Right renal pelvis (tissue), 4 donors: ENCODE results near the gene ZNF750. TPM values are rescaled to one million over a fixed set of nuclear protein-coding genes. Genes with fewer than 3 reads are reported as not detected.

Experiments
- DNase-seq, 4 donors: peaks; one replicate each; pipeline ENCODE4 v3.0.0-alpha.2; 2013; ENCODE audit warnings: low read depth in 4 of 4, low spot score in 3 of 4, missing footprints in 1 of 4
- polyA plus RNA-seq, 4 donors: library from polyadenylated mRNA; unstranded; fragments of 120-200 nt; gene quantifications; one replicate each; pipeline ENCODE4 v1.2.1, GENCODE V29; 2013; ENCODE audit not compliant: insufficient read length in 4 of 4

The ZNF750 gene
- polyA plus RNA-seq, 4 donors, result 0.97 to 2.6 (median 1.8) TPM

DNA sequence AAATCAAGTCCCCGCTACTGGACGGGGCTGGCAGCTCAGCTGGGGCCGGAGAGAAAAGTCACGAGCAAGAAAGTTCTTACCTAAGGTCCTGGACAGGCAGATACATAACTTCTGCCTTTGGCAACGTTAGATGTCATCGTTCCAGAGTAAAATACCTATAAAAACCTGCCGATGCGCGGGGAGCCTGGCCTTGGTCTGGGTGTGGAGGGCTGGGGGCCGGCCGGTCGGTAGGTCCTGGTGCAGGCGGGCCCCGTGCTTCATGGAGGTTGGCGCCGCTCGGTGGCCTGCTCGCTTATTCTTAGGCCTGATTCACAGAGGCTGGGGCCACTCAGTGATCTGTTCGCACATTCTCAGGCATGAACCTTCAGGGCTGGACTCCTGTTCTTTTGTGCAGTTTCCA, 33.7 kb upstream of the ZNF750 start:
- DNase-seq, result no peak

DNA sequence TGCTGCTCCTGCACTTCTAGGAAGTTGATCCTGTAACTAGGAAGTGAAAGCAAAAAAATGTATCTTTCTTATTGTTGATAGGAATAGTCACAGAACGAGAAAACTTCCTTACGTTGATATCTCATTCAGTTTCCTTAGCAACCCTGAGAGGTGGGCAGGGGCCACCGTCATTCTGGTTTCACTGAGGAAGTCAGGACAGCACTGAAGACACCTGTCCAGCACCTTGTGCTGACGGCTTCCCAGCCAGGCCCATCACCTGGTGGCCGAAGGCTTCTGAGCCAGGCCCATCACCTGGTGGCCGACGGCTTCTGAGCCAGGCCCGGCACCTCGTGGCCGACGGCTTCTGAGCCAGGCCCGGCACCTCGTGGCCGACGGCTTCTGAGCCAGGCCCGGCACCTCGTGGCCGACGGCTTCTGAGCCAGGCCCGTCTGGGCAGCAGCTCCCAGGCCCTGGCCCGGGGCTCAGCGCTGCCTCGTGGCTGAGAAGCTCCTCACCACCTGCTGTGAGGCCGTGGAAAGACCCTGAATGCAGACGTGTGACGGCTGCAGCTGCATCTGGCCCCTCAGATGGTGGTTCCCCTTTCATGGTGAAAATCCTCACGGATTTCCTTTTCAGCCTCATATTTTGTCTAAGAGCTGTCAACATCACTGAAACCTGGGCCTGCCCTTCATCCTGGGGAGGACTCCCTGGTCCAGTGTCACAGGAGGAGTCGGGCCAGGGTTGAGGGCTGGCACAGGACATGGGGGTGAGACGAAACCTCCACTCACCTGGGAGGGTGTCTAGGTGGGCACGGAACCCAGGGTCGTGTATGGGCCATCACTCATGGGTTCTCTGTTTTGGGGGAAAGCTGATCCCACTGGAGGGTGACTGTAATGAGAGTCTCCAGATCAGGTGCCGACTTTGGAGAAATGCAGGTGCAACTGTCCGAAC, 33.0 kb upstream of the ZNF750 start:
- DNase-seq, result no peak

- no peak for DNase-seq
Measured at GRCh38 chr17:82871776-82872561, 32.1 kb upstream of the ZNF750 start.

GRCh38 chr17:82871056-82871775, 31.4 kb upstream of the ZNF750 start:
- no peak for DNase-seq

DNA sequence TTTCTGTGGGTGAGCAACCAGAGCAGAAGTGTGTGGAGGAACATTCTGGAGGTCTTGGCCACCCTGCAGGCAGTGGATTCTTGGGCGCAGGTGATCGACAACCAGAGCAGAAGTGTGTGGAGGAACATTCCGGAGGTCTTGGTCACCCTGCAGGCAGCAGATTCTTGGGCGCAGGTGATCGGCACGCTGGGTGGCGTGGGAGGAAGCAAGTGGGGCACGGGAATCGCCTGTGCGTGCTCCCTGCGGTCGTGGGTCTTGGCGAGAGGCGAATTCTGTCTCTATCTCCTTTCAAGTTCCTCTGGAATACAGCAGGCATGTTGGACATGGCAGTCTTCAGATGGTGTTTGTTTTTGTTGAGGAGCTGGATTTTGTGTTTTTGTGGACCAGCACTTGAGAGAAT, 30.7 kb upstream of the ZNF750 start:
- DNase-seq, result no peak

- no peak for DNase-seq
Measured at GRCh38 chr17:82870091-82870491, 30.3 kb upstream of the ZNF750 start.

- no peak for DNase-seq
Measured at GRCh38 chr17:82869536-82869935, 29.7 kb upstream of the ZNF750 start.

DNA sequence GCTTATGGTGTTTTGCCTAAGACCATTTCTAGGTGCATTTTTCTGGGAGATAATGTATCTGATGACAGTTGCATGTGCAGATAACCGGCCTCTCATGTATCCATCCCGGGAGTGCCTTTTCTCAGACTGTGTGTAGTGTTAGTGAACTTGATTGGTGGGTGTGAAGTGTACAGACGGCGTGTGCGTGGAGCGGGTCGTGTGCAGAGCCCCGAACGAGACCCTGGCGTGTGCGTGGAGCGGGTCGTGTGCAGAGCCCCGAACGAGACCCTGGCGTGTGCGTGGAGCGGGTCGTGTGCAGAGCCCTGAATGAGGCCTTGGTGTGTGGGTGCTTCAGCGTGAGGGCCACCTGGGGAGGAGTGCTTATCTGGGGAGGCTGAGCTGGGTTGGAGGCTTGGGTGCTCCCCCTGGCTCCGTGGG, 28.9 kb upstream of the ZNF750 start:
- no peak for DNase-seq

DNA sequence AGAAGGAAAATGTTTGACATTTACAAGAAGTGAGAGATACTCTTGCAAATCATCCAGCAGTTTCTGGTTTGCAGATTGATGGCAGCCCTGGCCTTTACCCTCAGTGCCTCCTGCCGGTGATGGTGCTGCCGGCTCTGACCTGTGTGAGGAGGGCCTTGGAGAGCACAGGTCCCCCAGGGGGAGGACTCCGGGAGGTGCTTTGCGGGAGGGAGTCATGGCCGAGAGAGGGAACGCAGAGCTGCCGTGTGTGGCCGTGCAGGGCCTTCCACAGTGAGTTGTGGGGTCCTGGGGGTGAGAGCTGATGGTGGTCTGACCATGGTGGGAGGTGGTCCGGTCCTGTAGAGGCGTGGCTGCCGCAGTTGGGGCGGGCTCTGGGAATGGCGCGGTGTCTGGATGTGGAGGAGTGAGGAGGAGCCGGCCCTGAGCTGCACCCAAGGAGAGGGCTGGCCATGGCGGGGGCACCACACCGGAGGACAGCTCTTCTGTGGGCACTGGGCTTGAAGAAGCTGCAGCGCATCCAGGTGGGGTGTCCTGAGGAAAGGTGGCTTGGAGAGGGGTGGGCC, 28.0 kb upstream of the ZNF750 start:
- no peak for DNase-seq

GRCh38 chr17:82866590-82867191, 26.9 kb upstream of the ZNF750 start:
- no peak for DNase-seq

- DNase-seq, result no peak
Measured at GRCh38 chr17:82865774-82866395, 26.1 kb upstream of the ZNF750 start.

DNA sequence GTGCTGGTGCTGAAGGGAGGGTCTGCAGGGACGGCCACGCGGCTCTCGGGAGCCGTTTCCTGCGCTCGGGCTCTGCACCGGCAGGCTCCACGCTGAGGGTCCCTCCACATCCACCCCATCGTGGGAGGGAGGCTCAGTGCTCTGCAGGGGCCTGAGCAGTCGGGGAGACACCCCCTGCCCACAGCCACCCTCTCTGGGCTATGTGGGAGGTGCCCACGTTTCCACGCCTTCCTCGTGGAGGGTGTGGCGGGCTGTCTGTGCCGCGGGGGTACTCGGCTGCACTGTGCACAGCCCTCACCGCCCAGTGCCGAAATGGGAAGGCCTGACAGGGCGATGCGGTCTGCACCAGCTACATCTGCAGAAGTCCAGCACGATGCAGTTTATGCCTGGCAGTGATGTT, 25.5 kb upstream of the ZNF750 start:
- no peak for DNase-seq

DNA sequence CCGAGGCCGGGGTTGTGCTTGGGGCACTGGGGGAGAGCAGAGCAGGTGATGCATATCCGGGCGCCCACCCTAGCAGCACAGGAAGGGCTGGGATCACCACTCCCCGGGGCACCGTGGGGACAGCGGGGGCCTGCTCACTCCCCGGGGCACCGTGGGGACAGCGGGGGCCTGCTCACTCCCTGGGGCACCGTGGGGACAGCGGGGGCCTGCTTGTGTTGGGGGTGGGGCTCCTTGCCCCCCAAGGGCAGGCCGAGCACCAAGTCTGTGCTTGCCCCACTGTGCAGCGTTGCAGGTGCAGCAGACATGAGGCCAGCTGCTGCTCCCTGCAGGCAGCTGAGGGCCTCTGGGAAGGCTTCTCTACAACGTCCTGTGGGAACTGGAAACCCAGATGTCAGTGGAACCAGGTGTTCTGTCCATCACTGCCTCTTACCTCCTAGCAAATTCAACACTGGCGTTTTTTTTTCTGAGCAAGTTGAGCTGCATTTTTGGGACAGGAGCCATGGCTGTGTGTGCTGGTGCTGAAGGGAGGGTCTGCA, 25.0 kb upstream of the ZNF750 start:
- DNase-seq, result no peak

- no peak for DNase-seq
Measured at GRCh38 chr17:82863941-82864712, 24.3 kb upstream of the ZNF750 start.

GRCh38 chr17:82863383-82863940, 23.6 kb upstream of the ZNF750 start:
- no peak for DNase-seq

DNA sequence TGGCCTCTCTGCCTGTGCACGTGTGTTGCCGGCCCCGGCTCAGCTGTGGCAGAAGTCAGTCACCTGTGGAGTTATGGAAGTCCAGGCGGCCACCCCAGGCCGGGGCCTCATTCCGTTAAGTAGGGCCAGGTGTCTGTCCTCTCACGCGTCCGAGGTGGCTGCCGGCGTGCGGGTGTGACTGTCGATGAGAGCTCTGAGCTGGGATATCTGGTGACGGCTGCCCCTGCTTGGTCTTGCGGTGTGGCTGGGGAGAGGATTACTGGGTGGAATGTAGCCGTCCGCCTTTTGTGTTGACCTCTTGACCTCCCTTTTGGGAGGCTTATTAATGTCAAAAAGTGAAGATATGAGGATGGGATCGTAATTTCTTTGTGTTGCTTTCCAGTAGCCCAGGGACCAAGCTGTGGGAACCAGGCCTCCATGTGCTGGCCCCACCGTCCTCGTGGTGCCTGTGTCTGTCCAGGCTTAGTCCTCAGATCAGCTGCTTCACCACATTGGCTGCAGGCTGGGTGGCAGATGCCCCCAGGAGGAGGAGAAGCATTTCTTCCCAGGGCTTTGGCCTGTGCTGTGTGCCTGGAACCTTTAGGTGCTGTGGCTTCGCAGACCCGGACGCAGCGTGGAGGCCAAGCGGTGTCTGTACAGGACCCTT, 23.0 kb upstream of the ZNF750 start:
- DNase-seq, result no peak

- no peak for DNase-seq
Measured at GRCh38 chr17:82862191-82862590, 22.4 kb upstream of the ZNF750 start.

- no peak for DNase-seq
Measured at GRCh38 chr17:82861393-82861775, 21.6 kb upstream of the ZNF750 start.
